ENCODE results near the gene HEMGN.

Gene HEMGN

GRCh38 chr9:97972753-97973152 lies 34.8 kb upstream of the HEMGN start:
- H3K27ac ChIP-seq, result no peak overlapping the region
- TF ChIP-seq CTCF (conservative IDR thresholded peaks at IDR 0.05) (no peak), ZFX (IDR thresholded peaks at IDR 0.05) (no peak)

GRCh38 chr9:97970165-97970564 lies 32.2 kb upstream of the HEMGN start:
- TF ChIP-seq ZFX (IDR thresholded peaks at IDR 0.05), result no peak
- TF ChIP-seq CTCF (conservative IDR thresholded peaks at IDR 0.05), result no peak
- H3K27ac ChIP-seq, result no peak overlapping the region

- TF ChIP-seq ZFX (IDR thresholded peaks at IDR 0.05) (no peak), CTCF (conservative IDR thresholded peaks at IDR 0.05) (no peak)
- H3K27ac ChIP-seq, result no peak overlapping the region
These were observed 31.0 kb upstream of the HEMGN start for GRCh38 chr9:97969014-97969413.

DNA sequence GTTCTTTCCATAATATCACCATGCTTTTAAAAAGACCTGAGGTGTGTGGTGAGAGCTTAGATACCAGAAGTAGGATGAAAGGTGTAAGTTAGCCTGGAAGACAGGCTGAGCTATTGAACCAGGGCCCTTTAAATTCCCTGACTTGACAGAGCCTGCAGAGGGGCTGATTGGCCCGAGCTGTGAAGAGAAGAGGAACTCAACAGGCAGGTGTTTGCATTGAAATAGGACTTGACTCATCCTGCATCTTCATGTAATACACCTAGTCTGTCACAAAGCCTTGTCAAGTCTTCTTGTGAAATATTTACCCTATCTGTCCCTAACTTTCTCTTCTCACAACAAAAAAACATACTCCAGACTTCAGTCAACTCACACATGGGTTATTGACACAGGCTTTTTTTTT lies 28.5 kb upstream of the HEMGN start:
- no peak for TF ChIP-seq ZFX (IDR thresholded peaks at IDR 0.05)
- TF ChIP-seq CTCF (conservative IDR thresholded peaks at IDR 0.05), result no peak
- no peak overlapping the region for H3K27ac ChIP-seq

DNA sequence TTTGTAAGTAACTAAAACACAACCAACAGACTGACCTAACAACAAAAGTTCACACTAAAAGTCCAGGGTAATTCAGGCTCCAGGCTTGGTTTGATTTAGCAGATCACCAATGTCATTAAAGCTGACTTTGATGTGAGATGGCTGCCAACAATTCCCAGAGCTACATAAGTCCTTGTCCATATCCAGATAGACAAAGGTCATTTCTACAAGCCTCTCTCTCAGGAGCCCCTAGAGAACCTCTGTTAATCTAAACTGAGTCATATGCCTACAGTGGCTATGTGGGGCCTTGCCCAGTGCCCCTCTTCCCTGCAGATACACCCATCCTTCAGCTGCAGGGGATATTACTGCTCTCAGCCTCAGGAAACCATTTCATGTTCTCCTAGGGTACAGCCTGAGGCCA lies 26.9 kb upstream of the HEMGN start:
- no peak overlapping the region for H3K27ac ChIP-seq
- no peak for TF ChIP-seq CTCF (conservative IDR thresholded peaks at IDR 0.05)
- TF ChIP-seq ZFX (IDR thresholded peaks at IDR 0.05), result no peak

- H3K27ac ChIP-seq, result no peak overlapping the region
- TF ChIP-seq ZFX (IDR thresholded peaks at IDR 0.05), result no peak
- no peak for TF ChIP-seq CTCF (conservative IDR thresholded peaks at IDR 0.05)
These were observed 25.3 kb upstream of the HEMGN start for GRCh38 chr9:97963232-97963631.

- TF ChIP-seq CTCF (conservative IDR thresholded peaks at IDR 0.05) (no peak), ZFX (IDR thresholded peaks at IDR 0.05) (no peak)
- no peak overlapping the region for H3K27ac ChIP-seq
These were observed 24.6 kb upstream of the HEMGN start for GRCh38 chr9:97962575-97962974.
